Naive thymus-derived CD4-positive, alpha-beta T cell (primary cell): ENCODE results near the gene FCER1G. TPM values are rescaled to one million over a fixed set of nuclear protein-coding genes. Genes with fewer than 3 reads are reported as not detected.
"Not testable (repeated sequence)": the region's sequence is repeated elsewhere in the genome, so short reads cannot be mapped to it uniquely, and the experiment has no call there.

Experiments
- ATAC-seq: fragments of 150-1000 bp; cut with Tn5 transposase; 2 replicates; pipeline ENCODE4 v1.10.0; 2021; ENCODE audit warnings: mild to moderate bottlenecking, moderate library complexity
- CTCF ChIA-PET: fragments of 350-600 bp; sonication (Branson Sonifier 250); formaldehyde crosslinking; loops from one replicate; lab custom pipeline; 2021; ENCODE audit warnings: antibody characterized with exemption; lab: Charles Lee
- POLR2A ChIA-PET: fragments of 350-600 bp; sonication (Branson Sonifier 250); formaldehyde crosslinking; loops from one replicate; lab custom pipeline; 2021; ENCODE audit warnings: antibody characterized with exemption, inconsistent platforms; lab: Charles Lee
- DNase-seq, 9 donors: peaks; one replicate each; pipeline versions ENCODE4 v3.0.0 to v3.0.0-alpha.2; 2020 to 2022; ENCODE audit warnings: mixed read lengths in 1 of 9
- H3K27ac ChIP-seq: one replicate; pipeline ENCODE4 v1.7.0; 2013; ENCODE audit warnings: mild to moderate bottlenecking, low read depth, low read length, moderate library complexity
- H3K27me3 ChIP-seq, 2 donors: one replicate each; pipeline ENCODE4 v1.7.0; 2013; ENCODE audit warnings: low read length in 2 of 2, mild to moderate bottlenecking in 2 of 2, moderate library complexity in 2 of 2; ENCODE audit not compliant: control insufficient read depth in 2 of 2, insufficient read depth in 2 of 2
- H3K36me3 ChIP-seq, 3 experiments: 1 replicate in 2 of 3; 2 replicates in 1 of 3; pipeline ENCODE4 v1.7.0; 2013; ENCODE audit warnings: low read length in 3 of 3, mild to moderate bottlenecking in 3 of 3, moderate library complexity in 1 of 3; ENCODE audit not compliant: insufficient read depth in 3 of 3, control insufficient read depth in 2 of 3
- H3K4me1 ChIP-seq, 2 donors: one replicate each; pipeline ENCODE4 v1.7.0; 2013; ENCODE audit warnings: low read length in 2 of 2, mild to moderate bottlenecking in 2 of 2, moderate library complexity in 1 of 2; ENCODE audit not compliant: control insufficient read depth in 2 of 2, insufficient read depth in 2 of 2
- H3K4me3 ChIP-seq: 2 replicates; pipeline ENCODE4 v1.7.0; 2013; ENCODE audit warnings: mild to moderate bottlenecking, low read length
- H3K9me3 ChIP-seq, 3 experiments: 1 replicate in 2 of 3; 2 replicates in 1 of 3; pipeline ENCODE4 v1.7.0; 2013; ENCODE audit warnings: low read length in 3 of 3; ENCODE audit not compliant: control insufficient read depth in 2 of 3
- H3K27ac Mint-ChIP-seq, 9 donors: one replicate each; pipeline ENCODE4 v1.8.0; 2020 to 2022; ENCODE audit warnings: mixed read lengths in 9 of 9, mild to moderate bottlenecking in 8 of 9, moderate library complexity in 5 of 9, inconsistent platforms in 2 of 9
- H3K27me3 Mint-ChIP-seq, 5 donors: one replicate each; pipeline ENCODE4 v1.8.0; 2021 to 2022; ENCODE audit warnings: mixed read lengths in 5 of 5, mild to moderate bottlenecking in 1 of 5
- H3K36me3 Mint-ChIP-seq, 5 donors: one replicate each; pipeline ENCODE4 v1.8.0; 2020 to 2022; ENCODE audit warnings: mixed read lengths in 5 of 5, mild to moderate bottlenecking in 3 of 5, inconsistent platforms in 1 of 5
- H3K4me1 Mint-ChIP-seq, 7 donors: one replicate each; pipeline ENCODE4 v1.8.0; 2020 to 2022; ENCODE audit warnings: mixed read lengths in 7 of 7, mild to moderate bottlenecking in 3 of 7, inconsistent platforms in 1 of 7
- H3K4me3 Mint-ChIP-seq, 10 donors: one replicate each; pipeline ENCODE4 v1.8.0; 2020 to 2022; ENCODE audit warnings: mild to moderate bottlenecking in 10 of 10, mixed read lengths in 10 of 10, moderate library complexity in 6 of 10, inconsistent platforms in 2 of 10
- H3K9me3 Mint-ChIP-seq, 11 donors: one replicate each; pipeline ENCODE4 v1.8.0; 2020 to 2022; ENCODE audit warnings: mixed read lengths in 11 of 11, mild to moderate bottlenecking in 4 of 11, inconsistent platforms in 1 of 11, moderate library complexity in 1 of 11
- intact Hi-C, 2 donors: fragments of 100-400 bp; cut with micrococcal nuclease; formaldehyde crosslinking; loops; one replicate each; pipeline ENCODE4 v1.15.1; 2023
- polyA plus RNA-seq, 2 donors: library from polyadenylated mRNA; unstranded; fragments of 300-500 nt; fragmentation: Illumina TruSeq; gene quantifications; one replicate each; pipeline ENCODE4 v1.2.3, GENCODE V29; 2021
- total RNA-seq, 6 experiments: library from RNA in 5 of 6; stranded (reverse) in 5 of 6; gene quantifications; 1 replicate in 5 of 6; 2 replicates in 1 of 6; pipeline ENCODE4 v1.2.3 and lab custom pipeline; 2021 to 2026

FCER1G gene
- total and polyA plus RNA-seq, 7 experiments from 2014 or later: 2.6 to 171 (median 13.9) TPM

- Histone ChIP-seq H3K4me1 (peaks cover 8 to 41% of the 10 kb centered on the region in 2 donors), H3K27me3 (no peaks in the 10 kb centered on the region), H3K36me3 (peaks cover 0 to 10% (median 0%) of the 10 kb centered on the region in 3 experiments), H3K27ac (no peak overlapping the region), H3K4me3 (no peak overlapping the region), H3K9me3 (no peaks in the 10 kb centered on the region)
- ATAC-seq: no peak
- H3K9me3 Mint-ChIP-seq: no peaks in the 10 kb centered on the region
- ChIA-PET POLR2A (interaction anchor here (0.5 to 16.8 kb wide), 7 partner anchors 8 to 90 kb away, joined by 3 to 508 read pairs (median 3); partner anchors contain the start of genes ADAMTS4, FCER1G, NDUFS2 and PPOX), CTCF (interaction anchor here (0.5 to 3.5 kb wide), 8 partner anchors 8 to 209 kb away, joined by 3 to 59 read pairs (median 6); partner anchors contain the start of genes FCER1G and PPOX)
- H3K27ac Mint-ChIP-seq: peak overlapping the region in 7 of 9 donors; percentile 23 to 69 (median 46)
- H3K36me3 Mint-ChIP-seq: peaks cover 0 to 13% (median 3%) of the 10 kb centered on the region in 5 donors
- intact Hi-C loops: loop anchor here in 1 of 2 donors (10.0 kb wide), 2 partner anchors 179 to 959 kb away; partner anchors contain the start of genes DCAF8 and USF1
- no peaks in the 10 kb centered on the region for H3K27me3 Mint-ChIP-seq
- DNase-seq: no peak
- no peak overlapping the region for H3K4me3 Mint-ChIP-seq
- H3K4me1 Mint-ChIP-seq: peaks cover 28 to 73% (median 57%) of the 10 kb centered on the region in 7 donors
These were observed 9.0 kb downstream of the FCER1G start for GRCh38 chr1:161223805-161224694.

- not testable (repeated sequence) for ATAC-seq, H3K27me3 ChIP-seq, H3K27ac ChIP-seq, H3K9me3 Mint-ChIP-seq, H3K4me3 ChIP-seq, H3K4me3 Mint-ChIP-seq, H3K27me3 Mint-ChIP-seq, H3K9me3 ChIP-seq, DNase-seq
- POLR2A ChIA-PET: interaction anchor here (0.8 to 16.8 kb wide), 3 partner anchors 9 to 89 kb away, joined by 3 to 508 read pairs (median 20); partner anchors contain the start of genes ADAMTS4, NDUFS2 and SDHC
- Mint-ChIP-seq H3K36me3 (peaks cover 0 to 13% (median 3%) of the 10 kb centered on the region in 5 donors), H3K4me1 (peaks cover 22 to 66% (median 51%) of the 10 kb centered on the region in 7 donors), H3K27ac (peak overlapping the region in 6 of 9 donors; percentile 38 to 99 (median 90))
- Histone ChIP-seq H3K4me1 (peaks cover 8 to 35% of the 10 kb centered on the region in 2 donors), H3K36me3 (peaks cover 0 to 16% (median 0%) of the 10 kb centered on the region in 3 experiments)
- CTCF ChIA-PET: interaction anchor here (0.5 to 7.5 kb wide), 8 partner anchors 9 to 209 kb away, joined by 4 to 66 read pairs (median 29); partner anchors contain the start of genes FCER1G and NDUFS2
- intact Hi-C loops: loop anchor here (1.0 to 10.0 kb wide), 15 partner anchors 14 to 960 kb away; partner anchors contain the start of genes B4GALT3 (in 2 of the 2), CFAP126 (in 2 of the 2), NDUFS2 (in 2 of the 2) and PPOX (in 2 of the 2)
These were observed 9.6 kb downstream of the FCER1G start for GRCh38 chr1:161224695-161225087.

- no peaks in the 10 kb centered on the region for H3K9me3 Mint-ChIP-seq
- H3K4me3 ChIP-seq: no peak overlapping the region
These were observed 10.1 kb downstream of the FCER1G start for GRCh38 chr1:161225178-161225533.

GRCh38 chr1:161225534-161226319, 10.6 kb downstream of the FCER1G start, which contains the start of gene TOMM40L:
Gene TOMM40L, plus strand, starts transcription at chr1:161226060. Its CDS starts 430 bp downstream, at chr1:161226490.
- Mint-ChIP-seq H3K4me1 (peaks cover 19 to 58% (median 43%) of the 10 kb centered on the region in 7 donors), H3K4me3 (peak within 1 kb of the TSS; percentile 89 to 100 (median 98)), H3K36me3 (peaks cover 0 to 13% (median 3%) of the 10 kb centered on the region in 5 donors), H3K27ac (peak within 1 kb of the TSS; percentile 69 to 99 (median 97)), H3K27me3 (no peaks in the 10 kb centered on the region), H3K9me3 (no peaks in the 10 kb centered on the region)
- ATAC-seq (peak; percentile 95), DNase-seq (peak; percentile 66 to 96 (median 92))
- Histone ChIP-seq H3K36me3 (peaks cover 0 to 25% (median 0%) of the 10 kb centered on the region in 3 experiments), H3K4me1 (peaks cover 8 to 24% of the 10 kb centered on the region in 2 donors), H3K4me3 (peak within 1 kb of the TSS; percentile 73), H3K9me3 (no peaks in the 10 kb centered on the region), H3K27ac (peak within 1 kb of the TSS; percentile 70), H3K27me3 (no peaks in the 10 kb centered on the region)
- CTCF ChIA-PET: interaction anchor here (0.6 to 8.2 kb wide), 36 partner anchors 10 to 493 kb away, joined by 3 to 91 read pairs (median 4); partner anchors contain the start of genes ADAMTS4, B4GALT3, CFAP126 and FCER1G
- POLR2A ChIA-PET: interaction anchor here (0.5 to 16.8 kb wide), 17 partner anchors 9 to 204 kb away, joined by 3 to 508 read pairs (median 6); partner anchors contain the start of genes ADAMTS4, B4GALT3, F11R and FCER1G
- intact Hi-C loops: loop anchor here (1.0 to 10.0 kb wide), 16 partner anchors 15 to 961 kb away; partner anchors contain the start of genes B4GALT3 (in 2 of the 2), CFAP126 (in 2 of the 2), NDUFS2 (in 2 of the 2) and PPOX (in 2 of the 2)

More at GRCh38 chr1:161225178-161225533, 10.1 kb downstream of the FCER1G start:
- ATAC-seq (no peak), DNase-seq (no peak)
- H3K36me3 ChIP-seq: peaks cover 0 to 20% (median 0%) of the 10 kb centered on the region in 3 experiments
- Mint-ChIP-seq H3K36me3 (peaks cover 0 to 13% (median 3%) of the 10 kb centered on the region in 5 donors), H3K27ac (peak overlapping the region; percentile 69 to 99 (median 97)), H3K27me3 (no peaks in the 10 kb centered on the region), H3K4me1 (peaks cover 19 to 62% (median 46%) of the 10 kb centered on the region in 7 donors), H3K4me3 (peak overlapping the region in 7 of 10 donors; percentile 26 to 100 (median 98))
- intact Hi-C loops: loop anchor here (1.0 to 10.0 kb wide), 15 partner anchors 15 to 960 kb away; partner anchors contain the start of genes B4GALT3 (in 2 of the 2), CFAP126 (in 2 of the 2), NDUFS2 (in 2 of the 2) and PPOX (in 2 of the 2)
- peak overlapping the region; percentile 42 for H3K27ac ChIP-seq
- CTCF ChIA-PET: interaction anchor here (0.6 to 8.2 kb wide), 26 partner anchors 9 to 492 kb away, joined by 3 to 91 read pairs (median 4); partner anchors contain the start of genes ADAMTS4, B4GALT3, CFAP126 and FCER1G
- peaks cover 8 to 30% of the 10 kb centered on the region in 2 donors for H3K4me1 ChIP-seq
- H3K9me3 ChIP-seq: no peaks in the 10 kb centered on the region
- no peaks in the 10 kb centered on the region for H3K27me3 ChIP-seq
- POLR2A ChIA-PET: interaction anchor here (0.5 to 16.8 kb wide), 14 partner anchors 9 to 179 kb away, joined by 3 to 508 read pairs (median 8); partner anchors contain the start of genes ADAMTS4, B4GALT3, FCER1G and NDUFS2

GRCh38 chr1:161226320-161226711, 11.2 kb downstream of the FCER1G start:
- intact Hi-C loops: loop anchor here (2.0 to 10.0 kb wide), 6 partner anchors 88 to 962 kb away; partner anchors contain the start of genes CFAP126 (in 1 of the 2), DCAF8 (in 1 of the 2), SDHC (in 1 of the 2) and USF1 (in 1 of the 2)
- peaks cover 8 to 24% of the 10 kb centered on the region in 2 donors for H3K4me1 ChIP-seq
- H3K36me3 ChIP-seq: peaks cover 0 to 26% (median 0%) of the 10 kb centered on the region in 3 experiments
- H3K4me3 ChIP-seq: peak overlapping the region; percentile 73
- H3K9me3 ChIP-seq: no peaks in the 10 kb centered on the region
- ChIA-PET POLR2A (interaction anchor here (0.9 to 16.8 kb wide), 16 partner anchors 10 to 205 kb away, joined by 3 to 508 read pairs (median 6); partner anchors contain the start of genes ADAMTS4, B4GALT3, F11R and FCER1G), CTCF (interaction anchor here (0.6 to 8.2 kb wide), 31 partner anchors 10 to 229 kb away, joined by 3 to 91 read pairs (median 5); partner anchors contain the start of genes B4GALT3, CFAP126, FCER1G and NDUFS2)
- ATAC-seq (no peak), DNase-seq (peak in 1 of 9 donors; percentile 30)
- peaks cover 19 to 54% (median 41%) of the 10 kb centered on the region in 7 donors for H3K4me1 Mint-ChIP-seq
- peak overlapping the region; percentile 89 to 100 (median 98) for H3K4me3 Mint-ChIP-seq
- peak overlapping the region; percentile 70 for H3K27ac ChIP-seq
- H3K36me3 Mint-ChIP-seq: peaks cover 0 to 13% (median 3%) of the 10 kb centered on the region in 5 donors
- H3K27me3 ChIP-seq: no peaks in the 10 kb centered on the region
- H3K27ac Mint-ChIP-seq: peak overlapping the region; percentile 69 to 99 (median 97)
- H3K9me3 Mint-ChIP-seq: no peaks in the 10 kb centered on the region
- no peaks in the 10 kb centered on the region for H3K27me3 Mint-ChIP-seq
